Tibial nerve (tissue), 4 donors: ENCODE measurements around the gene ACOT11. TPM values are rescaled to one million over a fixed set of nuclear protein-coding genes. Genes with fewer than 3 reads are reported as not detected.
A peak's percentile ranks its signal among the peaks of the same experiment; 100 is the strongest.

Experiments
- DNase-seq, 2 donors: peaks; one replicate each; pipeline ENCODE4 v3.0.0-alpha.2; 2019; ENCODE audit warnings: low spot score in 2 of 2
- H3K27ac ChIP-seq, 4 donors: fragments of 200-600 bp; sonication (generic) in 3 of 4; one replicate each; pipeline ENCODE4 v1.5.1; 2017 to 2019; ENCODE audit warnings: mild to moderate bottlenecking in 1 of 4
- H3K27me3 ChIP-seq, 2 donors: fragments of 200-600 bp; sonication (generic) in 1 of 2; one replicate each; pipeline versions ENCODE4 v1.5.1 to v1.6.0; 2017 to 2019
- H3K36me3 ChIP-seq, 3 donors: fragments of 200-600 bp; sonication (generic); one replicate each; pipeline ENCODE4 v1.5.1; 2018 to 2019
- H3K4me1 ChIP-seq, 4 donors: fragments of 200-600 bp; sonication (generic) in 3 of 4; one replicate each; pipeline ENCODE4 v1.5.1; 2017 to 2019
- H3K4me3 ChIP-seq, 4 donors: fragments of 200-600 bp; sonication (generic) in 3 of 4; one replicate each; pipeline ENCODE4 v1.5.1; 2017 to 2019; ENCODE audit warnings: mild to moderate bottlenecking in 1 of 4, moderate library complexity in 1 of 4
- H3K9me3 ChIP-seq, 4 donors: fragments of 200-600 bp; sonication (generic) in 3 of 4; one replicate each; pipeline ENCODE4 v1.5.1; 2017 to 2019
- CTCF ChIP-seq, 5 experiments: fragments of 200-600 bp in 3 of 5; fragments of 450-650 bp in 2 of 5; sonication (generic) in 3 of 5; IDR thresholded peaks; one replicate each; pipeline ENCODE4 v1.5.1; 2016 to 2019; ENCODE audit warnings: antibody characterized with exemption in 5 of 5, mild to moderate bottlenecking in 3 of 5, moderate library complexity in 2 of 5
- EP300 ChIP-seq, 2 donors: sonication (generic); formaldehyde crosslinking; IDR thresholded peaks; one replicate each; pipeline ENCODE4 v1.6.1; 2017; ENCODE audit warnings: antibody characterized with exemption in 2 of 2, mild to moderate bottlenecking in 1 of 2
- POLR2A ChIP-seq, 2 donors: fragments of 450-650 bp; IDR thresholded peaks; one replicate each; pipeline ENCODE4 v1.6.1; 2017; ENCODE audit warnings: antibody characterized with exemption in 2 of 2, mild to moderate bottlenecking in 2 of 2, moderate library complexity in 2 of 2
- WGBS, 2 donors: methylation state at CpG; one replicate each; pipeline ENCODE4 v1.1.5; 2018; 5-methylcytosine and 5-hydroxymethylcytosine counted together
- total RNA-seq, 4 donors: library from RNA; depleted of rRNA; stranded (reverse); fragments of >200 nt; gene quantifications; one replicate each; pipeline ENCODE4 v1.1.0, GENCODE V29; 2016

Gene ACOT11
- total RNA-seq, 4 donors from 2014 or later = 7.5 to 13.8 (median 10.2) TPM

- peaks cover 0 to 30% (median 2%) of the 10 kb centered on the region in 4 donors for H3K4me1 ChIP-seq
Measured at GRCh38 chr1:54542962-54543539, 5.0 kb upstream of the ACOT11 start.

GRCh38 chr1:54543729-54544496 lies 4.1 kb upstream of the ACOT11 start:
- no peaks in the 10 kb centered on the region for H3K36me3 ChIP-seq
- peaks cover 0 to 38% (median 6%) of the 10 kb centered on the region in 4 donors for H3K4me1 ChIP-seq
- DNase-seq = no peak
- H3K4me3 ChIP-seq = no peak overlapping the region
- peak overlapping the region in 1 of 4 donors; percentile 0 for H3K27ac ChIP-seq
- TF ChIP-seq POLR2A (IDR thresholded peaks at IDR 0.05) = no peak
- no peak for TF ChIP-seq EP300 (IDR thresholded peaks at IDR 0.05)
- TF ChIP-seq CTCF (IDR thresholded peaks at IDR 0.05) = no peak
- H3K9me3 ChIP-seq = no peaks in the 10 kb centered on the region
- no peaks in the 10 kb centered on the region for H3K27me3 ChIP-seq
- whole genome bisulfite sequencing, 2 donors = 76 to 77% methylated on average over 13 of the region's 13 CpGs

More at GRCh38 chr1:54542962-54543539, 5.0 kb upstream of the ACOT11 start:
- no peaks in the 10 kb centered on the region for H3K9me3 ChIP-seq
- 35 to 41% methylated on average over 12 of the region's 12 CpGs for WGBS, 2 donors
- H3K27ac ChIP-seq = peak overlapping the region; percentile 13 to 85 (median 74)
- peak overlapping the region in 3 of 4 donors; percentile 54 to 74 (median 56) for H3K4me3 ChIP-seq
- H3K27me3 ChIP-seq = no peaks in the 10 kb centered on the region
- H3K36me3 ChIP-seq = no peaks in the 10 kb centered on the region
- no peak for DNase-seq
- TF ChIP-seq CTCF (IDR thresholded peaks at IDR 0.05) = no peak
- no peak for TF ChIP-seq POLR2A (IDR thresholded peaks at IDR 0.05)
- TF ChIP-seq EP300 (IDR thresholded peaks at IDR 0.05) = no peak

GRCh38 chr1:54545916-54546635 lies 2.0 kb upstream of the ACOT11 start:
- Histone ChIP-seq H3K9me3 (no peaks in the 10 kb centered on the region), H3K27ac (no peak overlapping the region), H3K4me1 (peaks cover 0 to 38% (median 9%) of the 10 kb centered on the region in 4 donors), H3K27me3 (no peaks in the 10 kb centered on the region), H3K36me3 (no peaks in the 10 kb centered on the region), H3K4me3 (no peak overlapping the region)
- WGBS, 2 donors = 91 to 92% methylated on average over 11 of the region's 11 CpGs
- TF ChIP-seq EP300 (IDR thresholded peaks at IDR 0.05) (no peak), CTCF (IDR thresholded peaks at IDR 0.05) (no peak), POLR2A (IDR thresholded peaks at IDR 0.05) (no peak)
- no peak for DNase-seq

- H3K27ac ChIP-seq = peak overlapping the region in 3 of 4 donors; percentile 57 to 68 (median 65)
- peaks cover 0 to 32% (median 9%) of the 10 kb centered on the region in 4 donors for H3K4me1 ChIP-seq
- no peak for TF ChIP-seq EP300 (IDR thresholded peaks at IDR 0.05)
- H3K27me3 ChIP-seq = no peaks in the 10 kb centered on the region
- H3K36me3 ChIP-seq = no peaks in the 10 kb centered on the region
- H3K4me3 ChIP-seq = no peak overlapping the region
- no peak for DNase-seq
- H3K9me3 ChIP-seq = no peaks in the 10 kb centered on the region
- whole genome bisulfite sequencing, 2 donors = 89 to 92% methylated on average over 10 of the region's 10 CpGs
Measured at GRCh38 chr1:54546651-54547401, 1.2 kb upstream of the ACOT11 start.

GRCh38 chr1:54548389-54549044 lies 489 bp downstream of the ACOT11 start:
- Histone ChIP-seq H3K27ac (peak overlapping the region; percentile 18 to 68 (median 61)), H3K36me3 (no peaks in the 10 kb centered on the region), H3K4me3 (peak overlapping the region; percentile 9 to 31 (median 17)), H3K27me3 (no peaks in the 10 kb centered on the region), H3K9me3 (no peaks in the 10 kb centered on the region), H3K4me1 (peaks cover 0 to 17% (median 7%) of the 10 kb centered on the region in 4 donors)
- 47 to 57% methylated on average over 11 to 13 of the region's 13 CpGs for WGBS, 2 donors
- no peak for DNase-seq
- no peak for TF ChIP-seq POLR2A (IDR thresholded peaks at IDR 0.05)
- no peak for TF ChIP-seq EP300 (IDR thresholded peaks at IDR 0.05)
- TF ChIP-seq CTCF (IDR thresholded peaks at IDR 0.05) = no peak
